IMR-90 (cell line): ENCODE measurements around the gene MTUS2. TPM values are rescaled to one million over a fixed set of nuclear protein-coding genes. Genes with fewer than 3 reads are reported as not detected.

ENCODE experiments used
- ATAC-seq: fragments of 200-7000 bp; cut with Tn5 transposase; 2 replicates; pipeline ENCODE4 v1.9.1; 2020; ENCODE audit warnings: low read depth, mild to moderate bottlenecking, moderate library complexity
- BruUV-seq: library from RNA; stranded (reverse); fragments of 400-500 nt; replicated peaks from 2 replicates; lab custom pipeline; 2021; lab: Mats Ljungman, UMichigan
- CTCF ChIA-PET: fragments of 300-600 bp; formaldehyde crosslinking; extraction: SDS; loops from one replicate; lab custom pipeline; 2021; ENCODE audit warnings: antibody characterized with exemption; lab: Yijun Ruan, JAX
- POLR2A ChIA-PET: fragments of 300-600 bp; sonication (Branson Sonifier 250); formaldehyde crosslinking; loops from one replicate; lab custom pipeline; 2022; ENCODE audit warnings: antibody characterized with exemption; ENCODE audit not compliant: unreplicated experiment; lab: Charles Lee
- DNase-seq: peaks from one replicate; pipeline ENCODE4 v3.0.0; 2013
- H2AFZ ChIP-seq: replicated peaks from 2 replicates; pipeline ENCODE3; 2013; ENCODE audit warnings: low read length, mild to moderate bottlenecking; ENCODE audit not compliant: poor library complexity
- H2AK5ac ChIP-seq: 2 replicates; pipeline ENCODE4 v1.6.1; 2013; ENCODE audit warnings: low read depth, low read length, inconsistent platforms
- H2AK9ac ChIP-seq: replicated peaks from 2 replicates; pipeline ENCODE3; 2013; ENCODE audit warnings: mild to moderate bottlenecking, low read depth, low read length, moderate library complexity; ENCODE audit not compliant: poor library complexity
- H2BK120ac ChIP-seq: 2 replicates; pipeline ENCODE4 v1.6.1; 2013; ENCODE audit warnings: low read depth, low read length, inconsistent platforms
- H2BK15ac ChIP-seq: 3 replicates; pipeline ENCODE4 v1.6.1; 2013; ENCODE audit warnings: low read depth, low read length, inconsistent platforms
- H2BK20ac ChIP-seq: 2 replicates; pipeline ENCODE4 v1.6.1; 2013; ENCODE audit warnings: low read depth, mild to moderate bottlenecking, inconsistent platforms, low read length, moderate library complexity
- H2BK5ac ChIP-seq: 2 replicates; pipeline ENCODE4 v1.6.1; 2013; ENCODE audit warnings: mild to moderate bottlenecking, low read depth, low read length, inconsistent platforms; ENCODE audit not compliant: poor library complexity, severe bottlenecking
- H3K14ac ChIP-seq: replicated peaks from 2 replicates; pipeline ENCODE4 v1.6.1; 2013; ENCODE audit warnings: low read depth, low read length, inconsistent platforms
- H3K18ac ChIP-seq: 2 replicates; pipeline ENCODE4 v1.6.1; 2013; ENCODE audit warnings: low read depth, low read length, control low read depth
- H3K23ac ChIP-seq: 2 replicates; pipeline ENCODE4 v1.6.1; 2013; ENCODE audit warnings: low read depth, low read length, inconsistent platforms
- H3K27ac ChIP-seq: 2 replicates; pipeline ENCODE4 v1.5.1; 2013; ENCODE audit warnings: mild to moderate bottlenecking, control low read depth, low read length; ENCODE audit not compliant: insufficient read depth
- H3K27me3 ChIP-seq: 2 replicates; pipeline ENCODE4 v1.6.1; 2013; ENCODE audit warnings: low read length; ENCODE audit not compliant: control insufficient read depth, insufficient read depth
- H3K36me3 ChIP-seq: 2 replicates; pipeline ENCODE4 v1.6.1; 2013; ENCODE audit warnings: low read length, mixed read lengths; ENCODE audit not compliant: control insufficient read depth, insufficient read depth
- H3K4ac ChIP-seq: 2 replicates; pipeline ENCODE4 v1.6.1; 2013; ENCODE audit warnings: low read depth, low read length, inconsistent platforms
- H3K4me1 ChIP-seq: 2 replicates; pipeline ENCODE4 v1.6.1; 2013; ENCODE audit warnings: low read length, mixed read lengths; ENCODE audit not compliant: control insufficient read depth, insufficient read depth
- H3K4me2 ChIP-seq: 2 replicates; pipeline ENCODE4 v1.6.1; 2013; ENCODE audit warnings: low read depth, mild to moderate bottlenecking, control low read depth, low read length, moderate library complexity
- H3K4me3 ChIP-seq: 2 replicates; pipeline ENCODE4 v1.5.1; 2013; ENCODE audit warnings: low read depth, mild to moderate bottlenecking, control low read depth, low read length, moderate library complexity; ENCODE audit not compliant: insufficient read depth
- H3K56ac ChIP-seq: 2 replicates; pipeline ENCODE4 v1.6.1; 2013; ENCODE audit warnings: low read length, inconsistent platforms; ENCODE audit not compliant: insufficient read depth; ENCODE audit errors: extremely low read depth
- H3K79me1 ChIP-seq, 2 experiments: 2 replicates each; pipeline ENCODE4 v1.6.1; 2013; ENCODE audit warnings: low read length in 2 of 2, inconsistent platforms in 1 of 2, low read depth in 1 of 2
- H3K9ac ChIP-seq: 2 replicates; pipeline ENCODE4 v1.6.1; 2013; ENCODE audit warnings: low read depth, low read length, control low read depth
- H3K9me1 ChIP-seq: 2 replicates; pipeline ENCODE4 v1.6.1; 2013; ENCODE audit warnings: low read length, inconsistent platforms; ENCODE audit not compliant: insufficient read depth
- H3K9me3 ChIP-seq: 2 replicates; pipeline ENCODE4 v1.6.1; 2013; ENCODE audit warnings: low read length; ENCODE audit not compliant: control insufficient read depth, insufficient read depth
- H4K20me1 ChIP-seq: 2 replicates; pipeline ENCODE4 v1.6.1; 2013; ENCODE audit warnings: low read length, inconsistent platforms; ENCODE audit not compliant: insufficient read depth
- H4K5ac ChIP-seq: 2 replicates; pipeline ENCODE4 v1.6.1; 2013; ENCODE audit warnings: mild to moderate bottlenecking, low read depth, low read length, control low read depth
- H4K8ac ChIP-seq, 2 experiments: 2 replicates each; pipeline ENCODE4 v1.6.1; 2013; ENCODE audit warnings: low read depth in 2 of 2, low read length in 2 of 2, control low read depth in 1 of 2, inconsistent platforms in 1 of 2
- H4K91ac ChIP-seq: 2 replicates; pipeline ENCODE4 v1.6.1; 2013; ENCODE audit warnings: low read depth, low read length, inconsistent platforms; ENCODE audit not compliant: insufficient read depth
- BHLHE40 ChIP-seq: fragments of 150-350 bp; IDR thresholded peaks from 2 replicates; pipeline ENCODE4 v1.6.1; 2016; ENCODE audit warnings: mild to moderate bottlenecking, low read depth, low read length
- CEBPB ChIP-seq: IDR thresholded peaks from 2 replicates; pipeline ENCODE4 v1.6.1; 2012; ENCODE audit warnings: low read depth, low read length, improper control_type of control experiment
- CHD1 ChIP-seq: IDR thresholded peaks from 2 replicates; pipeline ENCODE4 v1.6.1; 2012; ENCODE audit warnings: low read depth, low read length, improper control_type of control experiment
- FOS ChIP-seq: fragments of 150-350 bp; IDR thresholded peaks from 2 replicates; pipeline ENCODE4 v1.6.1; 2016; ENCODE audit warnings: low read depth, low read length
- MAFK ChIP-seq: IDR thresholded peaks from 2 replicates; pipeline ENCODE4 v1.6.1; 2012; ENCODE audit warnings: low read depth, low read length, improper control_type of control experiment
- MAZ ChIP-seq: IDR thresholded peaks from 2 replicates; pipeline ENCODE4 v1.6.1; 2012; ENCODE audit warnings: low read depth, mild to moderate bottlenecking, low read length, improper control_type of control experiment, moderate library complexity, borderline replicate concordance
- MXI1 ChIP-seq: IDR thresholded peaks from 2 replicates; pipeline ENCODE4 v1.6.1; 2012; ENCODE audit warnings: low read depth, mild to moderate bottlenecking, low read length, moderate library complexity, borderline replicate concordance
- NFE2L2 ChIP-seq: fragments of 150-350 bp; IDR thresholded peaks from 2 replicates; pipeline ENCODE4 v1.6.1; 2016; ENCODE audit warnings: low read depth, mild to moderate bottlenecking, low read length
- POLR2A ChIP-seq: IDR thresholded peaks from 2 replicates; pipeline ENCODE4 v1.6.1; 2012; ENCODE audit warnings: mild to moderate bottlenecking, low read depth, low read length
- RAD21 ChIP-seq: IDR thresholded peaks from 2 replicates; pipeline ENCODE4 v1.6.1; 2012; ENCODE audit warnings: low read length, improper control_type of control experiment
- RCOR1 ChIP-seq: IDR thresholded peaks from 2 replicates; pipeline ENCODE4 v1.6.1; 2012; ENCODE audit warnings: mild to moderate bottlenecking, low read length, improper control_type of control experiment; ENCODE audit not compliant: insufficient replicate concordance
- RFX5 ChIP-seq: IDR thresholded peaks from 2 replicates; pipeline ENCODE4 v1.8.0; 2012; ENCODE audit warnings: low read depth, mild to moderate bottlenecking, low read length, moderate library complexity
- SMC3 ChIP-seq: fragments of 150-350 bp; IDR thresholded peaks from 2 replicates; pipeline ENCODE4 v1.6.1; 2016; ENCODE audit warnings: low read depth, mild to moderate bottlenecking, antibody characterized with exemption, low read length, moderate library complexity
- WGBS, 2 experiments: methylation state at CpG; one replicate each; pipeline versions ENCODE4 v1.1.5 to v1.1.7; 2013; ENCODE audit warnings: missing lambda C conversion rate in 2 of 2; ENCODE audit not compliant: insufficient read length in 1 of 2; ENCODE audit errors: extremely low coverage in 2 of 2; 5-methylcytosine and 5-hydroxymethylcytosine counted together
- dilution Hi-C: fragments of 300-500 bp; cut with HindIII; formaldehyde crosslinking; loops from one replicate; pipeline ENCODE4 v1.14.3; 2018; ENCODE audit warnings: low sequenced_read_pairs; ENCODE audit not compliant: unreplicated experiment
- in situ Hi-C: fragments of 300-500 bp; cut with MboI; formaldehyde crosslinking; loops from 3 replicates; pipeline ENCODE4 v1.14.3; 2019; ENCODE audit warnings: low sequenced_read_pairs, inconsistent platforms, mixed read lengths
- intact Hi-C: fragments of 100-400 bp; cut with micrococcal nuclease; formaldehyde crosslinking; loops from 2 replicates; pipeline ENCODE4 v1.10.0; 2022
- polyA plus RNA-seq, 3 experiments: library from polyadenylated mRNA; depleted of rRNA; stranded (reverse); fragments of >200 nt; gene quantifications; 2 replicates each; pipeline ENCODE4 v1.2.3, GENCODE V29; 2012; ENCODE audit warnings: low replicate concordance in 1 of 3
- total RNA-seq: library from RNA; depleted of rRNA; stranded (reverse); fragments of >200 nt; gene quantifications from 2 replicates; pipeline ENCODE4 v1.2.3, GENCODE V29; 2012
- TF ChIP-seq, protein P1 (sequence below): fragments of 150-350 bp; IDR thresholded peaks from 2 replicates; pipeline ENCODE4 v1.6.1; 2017; ENCODE audit warnings: mild to moderate bottlenecking, antibody characterized with exemption, low read length, low read depth
- TF ChIP-seq, protein P2 (sequence below): fragments of 150-350 bp; IDR thresholded peaks from 2 replicates; pipeline ENCODE4 v1.6.1; 2016; ENCODE audit warnings: low read depth, mild to moderate bottlenecking, low read length, moderate library complexity, borderline replicate concordance

Gene MTUS2
- total and polyA plus RNA-seq, 2 of the 4 experiments (the other 2 are of a cell fraction) = under 0.01 to 0.02 TPM

DNA sequence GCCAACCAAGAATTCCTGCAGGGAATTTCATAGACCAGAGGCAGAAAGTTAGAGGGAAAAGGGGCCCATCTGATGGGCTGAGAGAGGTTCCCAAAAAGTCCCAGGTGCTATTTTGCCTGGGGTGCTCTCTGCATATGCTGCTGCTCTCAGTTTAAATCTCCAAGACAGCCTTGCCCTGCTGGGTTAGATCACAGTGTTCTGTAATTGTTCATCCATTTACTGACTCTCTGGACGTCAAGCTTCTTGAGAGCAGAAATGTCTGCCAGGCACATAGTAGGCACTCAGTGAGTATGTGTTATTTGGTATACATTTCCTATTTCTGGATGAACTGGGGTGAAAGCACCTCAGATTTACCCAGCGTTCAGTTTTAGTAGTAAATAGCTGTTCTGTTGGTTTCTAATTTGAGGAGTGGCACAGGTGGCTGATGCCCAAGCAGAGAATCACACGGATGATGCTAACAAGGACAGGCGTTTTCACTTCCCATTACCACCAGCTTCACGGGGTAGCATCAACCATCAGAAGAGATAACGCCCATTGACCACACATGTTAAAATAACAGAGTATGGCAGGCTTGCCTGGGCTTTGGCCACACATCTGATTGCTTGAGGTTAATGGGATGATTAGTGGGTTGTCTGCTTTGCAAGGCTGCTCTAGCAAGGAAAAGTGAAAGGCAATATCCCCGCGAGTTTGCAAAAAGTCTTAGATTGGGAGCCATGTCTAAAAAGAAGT is 614.2 kb downstream of the MTUS2 start:
- no peak overlapping the region for H4K8ac ChIP-seq
- no peak overlapping the region for H2AK9ac ChIP-seq
- no peak overlapping the region for H3K56ac ChIP-seq
- no peak overlapping the region; the same call in 1 of the 2 replicates for H3K18ac ChIP-seq
- dilution Hi-C loops = no loop called here
- H3K27ac ChIP-seq = no peak overlapping the region
- no peak for ATAC-seq
- H2BK20ac ChIP-seq = no peak overlapping the region
- H3K23ac ChIP-seq = no peak overlapping the region
- H3K9ac ChIP-seq = no peak overlapping the region
- H3K14ac ChIP-seq = no peak overlapping the region
- H2BK120ac ChIP-seq = no peak overlapping the region
- peak overlapping the region; percentile 9 for H2AFZ ChIP-seq
- ChIA-PET CTCF (interaction anchor here (0.6 to 1.0 kb wide), 2 partner anchors 38 to 691 kb away, joined by 3 to 4 read pairs; no protein-coding TSS in a partner anchor), POLR2A (no interaction called here)
- H3K4me1 ChIP-seq = peaks cover 17% of the 10 kb centered on the region
- H3K4me3 ChIP-seq = no peak overlapping the region
- no peaks in the 10 kb centered on the region for H3K36me3 ChIP-seq
- H3K9me1 ChIP-seq = peaks cover 15% of the 10 kb centered on the region; the same call in 1 of the 2 replicates
- H4K5ac ChIP-seq = no peak overlapping the region
- H4K20me1 ChIP-seq = peaks cover 7% of the 10 kb centered on the region; the same call in 1 of the 2 replicates
- H3K9me3 ChIP-seq = no peaks in the 10 kb centered on the region
- H2BK5ac ChIP-seq = no peak overlapping the region
- intact Hi-C loops = no loop called here
- no peak overlapping the region for H3K4ac ChIP-seq
- 88% methylated on average over 1 of the region's 8 CpGs; no CpG with 5 or more reads in 1 of the 2 experiments for WGBS, 2 experiments
- in situ Hi-C loops = no loop called here
- H2AK5ac ChIP-seq = no peak overlapping the region
- no peak overlapping the region for H4K91ac ChIP-seq
- DNase-seq = no peak
- H2BK15ac ChIP-seq = no peak overlapping the region
- H3K79me1 ChIP-seq = no peaks in the 10 kb centered on the region
- H3K27me3 ChIP-seq = peaks cover 7% of the 10 kb centered on the region
- peak overlapping the region; percentile 25; the same call in 1 of the 2 replicates for H3K4me2 ChIP-seq
- BruUV-seq = no TSS peak
- TF ChIP-seq CEBPB (no peak), FOS (no peak), RCOR1 (no peak), MAZ (no peak), SMC3 (no peak), POLR2A (no peak), MXI1 (no peak), MAFK (no peak), RFX5 (no peak), CHD1 (no peak), RAD21 (no peak), BHLHE40 (no peak), NFE2L2 (no peak)
- TF ChIP-seq, protein P1, sequence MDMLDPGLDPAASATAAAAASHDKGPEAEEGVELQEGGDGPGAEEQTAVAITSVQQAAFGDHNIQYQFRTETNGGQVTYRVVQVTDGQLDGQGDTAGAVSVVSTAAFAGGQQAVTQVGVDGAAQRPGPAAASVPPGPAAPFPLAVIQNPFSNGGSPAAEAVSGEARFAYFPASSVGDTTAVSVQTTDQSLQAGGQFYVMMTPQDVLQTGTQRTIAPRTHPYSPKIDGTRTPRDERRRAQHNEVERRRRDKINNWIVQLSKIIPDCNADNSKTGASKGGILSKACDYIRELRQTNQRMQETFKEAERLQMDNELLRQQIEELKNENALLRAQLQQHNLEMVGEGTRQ = no peak
- TF ChIP-seq, protein P2, sequence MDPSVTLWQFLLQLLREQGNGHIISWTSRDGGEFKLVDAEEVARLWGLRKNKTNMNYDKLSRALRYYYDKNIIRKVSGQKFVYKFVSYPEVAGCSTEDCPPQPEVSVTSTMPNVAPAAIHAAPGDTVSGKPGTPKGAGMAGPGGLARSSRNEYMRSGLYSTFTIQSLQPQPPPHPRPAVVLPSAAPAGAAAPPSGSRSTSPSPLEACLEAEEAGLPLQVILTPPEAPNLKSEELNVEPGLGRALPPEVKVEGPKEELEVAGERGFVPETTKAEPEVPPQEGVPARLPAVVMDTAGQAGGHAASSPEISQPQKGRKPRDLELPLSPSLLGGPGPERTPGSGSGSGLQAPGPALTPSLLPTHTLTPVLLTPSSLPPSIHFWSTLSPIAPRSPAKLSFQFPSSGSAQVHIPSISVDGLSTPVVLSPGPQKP = no peak
